Smooth muscle cell (in vitro differentiated cells): ENCODE results near the gene UGT1A3. TPM values are rescaled to one million over a fixed set of nuclear protein-coding genes. Genes with fewer than 3 reads are reported as not detected.

ENCODE experiments used
- DNase-seq: peaks from one replicate; lab custom pipeline; 2025; ENCODE audit not compliant: unreplicated experiment; lab: John Stamatoyannopoulos, UW
- H2AFZ ChIP-seq: fragments of 200-600 bp; sonication (generic); 2 replicates; pipeline ENCODE4 v1.6.0; 2016; ENCODE audit warnings: antibody characterized with exemption, low read depth, mild to moderate bottlenecking
- H3F3A ChIP-seq: fragments of 200-600 bp; sonication (generic); 2 replicates; pipeline ENCODE4 v1.6.0; 2017; ENCODE audit warnings: antibody characterized with exemption, low read depth
- H3K27ac ChIP-seq: fragments of 200-600 bp; sonication (generic); 2 replicates; pipeline ENCODE4 v1.5.1; 2016; ENCODE audit warnings: low read depth, mild to moderate bottlenecking
- H3K27me3 ChIP-seq: fragments of 200-600 bp; sonication (generic); 2 replicates; pipeline ENCODE4 v1.6.1; 2016; ENCODE audit warnings: low read depth, mild to moderate bottlenecking
- H3K36me3 ChIP-seq: fragments of 200-600 bp; sonication (generic); 2 replicates; pipeline ENCODE4 v1.5.1; 2016; ENCODE audit warnings: low read depth
- H3K4me1 ChIP-seq: fragments of 200-600 bp; sonication (generic); 2 replicates; pipeline ENCODE4 v1.5.1; 2016; ENCODE audit warnings: low read depth
- H3K4me2 ChIP-seq: fragments of 200-600 bp; sonication (generic); 2 replicates; pipeline ENCODE4 v1.6.0; 2016; ENCODE audit warnings: mild to moderate bottlenecking
- H3K4me3 ChIP-seq: fragments of 200-600 bp; sonication (generic); 2 replicates; pipeline ENCODE4 v1.5.1; 2016; ENCODE audit warnings: mild to moderate bottlenecking
- H3K79me2 ChIP-seq: fragments of 200-600 bp; sonication (generic); 2 replicates; pipeline ENCODE4 v1.6.0; 2016; ENCODE audit warnings: low read depth, mild to moderate bottlenecking
- H3K9ac ChIP-seq: fragments of 200-600 bp; sonication (generic); 2 replicates; pipeline ENCODE4 v1.6.0; 2016; ENCODE audit warnings: low read depth
- H3K9me3 ChIP-seq: fragments of 200-600 bp; sonication (generic); replicated peaks from 2 replicates; pipeline ENCODE4 v1.5.1; 2016; ENCODE audit warnings: low read depth
- H4K20me1 ChIP-seq: fragments of 200-600 bp; sonication (generic); 2 replicates; pipeline ENCODE4 v1.6.0; 2016; ENCODE audit warnings: low read depth
- WGBS: methylation state at CpG from one replicate; pipeline ENCODE4 v1.1.7; 2016; ENCODE audit warnings: low lambda C conversion rate; 5-methylcytosine and 5-hydroxymethylcytosine counted together
- polyA plus RNA-seq: library from polyadenylated mRNA; unstranded; fragments of >200 nt; fragmentation: Nextera tagmentation; extraction: Ambion mirVana; gene quantifications from 2 replicates; pipeline ENCODE4 v1.2.1, GENCODE V29; 2016
- total RNA-seq: library from RNA; depleted of rRNA; stranded (reverse); fragments of >200 nt; gene quantifications from 2 replicates; pipeline ENCODE4 v1.2.3, GENCODE V29; 2014
- TF ChIP-seq, protein P1 (sequence below): fragments of 200-600 bp; sonication (generic); IDR thresholded peaks from 2 replicates; pipeline ENCODE4 v1.5.1; 2017; ENCODE audit warnings: borderline replicate concordance, mild to moderate bottlenecking, antibody characterized with exemption; ENCODE audit not compliant: insufficient read depth, poor library complexity, severe bottlenecking

Gene UGT1A3
- total and polyA plus RNA-seq, 2 experiments from 2014 or later = not detected

DNA sequence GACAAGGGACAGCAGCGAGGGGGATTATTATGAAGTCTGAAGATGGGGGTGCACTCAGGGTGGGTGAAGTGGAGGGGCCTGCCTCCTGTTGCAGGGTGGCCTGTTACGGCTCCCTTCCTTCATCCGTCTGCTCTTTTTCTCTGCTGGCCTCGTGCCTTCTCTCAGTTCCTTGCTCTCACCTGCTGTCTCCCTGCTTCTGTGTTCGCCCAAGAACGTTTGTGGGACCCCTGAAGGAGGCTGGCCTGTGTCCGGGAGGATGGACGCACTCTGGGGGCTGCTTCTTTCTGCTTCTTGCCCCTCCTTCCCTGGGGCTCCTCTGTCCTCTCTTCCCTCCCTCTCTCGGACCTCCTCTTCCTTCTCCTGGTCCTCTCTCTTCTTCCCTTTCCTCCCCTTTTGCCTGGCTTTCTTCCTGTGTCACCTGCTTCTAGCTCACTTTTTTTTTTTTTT is 63.1 kb downstream of the UGT1A3 start:
- TF ChIP-seq, protein P1, sequence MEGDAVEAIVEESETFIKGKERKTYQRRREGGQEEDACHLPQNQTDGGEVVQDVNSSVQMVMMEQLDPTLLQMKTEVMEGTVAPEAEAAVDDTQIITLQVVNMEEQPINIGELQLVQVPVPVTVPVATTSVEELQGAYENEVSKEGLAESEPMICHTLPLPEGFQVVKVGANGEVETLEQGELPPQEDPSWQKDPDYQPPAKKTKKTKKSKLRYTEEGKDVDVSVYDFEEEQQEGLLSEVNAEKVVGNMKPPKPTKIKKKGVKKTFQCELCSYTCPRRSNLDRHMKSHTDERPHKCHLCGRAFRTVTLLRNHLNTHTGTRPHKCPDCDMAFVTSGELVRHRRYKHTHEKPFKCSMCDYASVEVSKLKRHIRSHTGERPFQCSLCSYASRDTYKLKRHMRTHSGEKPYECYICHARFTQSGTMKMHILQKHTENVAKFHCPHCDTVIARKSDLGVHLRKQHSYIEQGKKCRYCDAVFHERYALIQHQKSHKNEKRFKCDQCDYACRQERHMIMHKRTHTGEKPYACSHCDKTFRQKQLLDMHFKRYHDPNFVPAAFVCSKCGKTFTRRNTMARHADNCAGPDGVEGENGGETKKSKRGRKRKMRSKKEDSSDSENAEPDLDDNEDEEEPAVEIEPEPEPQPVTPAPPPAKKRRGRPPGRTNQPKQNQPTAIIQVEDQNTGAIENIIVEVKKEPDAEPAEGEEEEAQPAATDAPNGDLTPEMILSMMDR = no peak
- Histone ChIP-seq H4K20me1 (no peaks in the 10 kb centered on the region), H3K9ac (no peak overlapping the region), H3K4me2 (no peak overlapping the region), H3F3A (no peaks in the 10 kb centered on the region), H3K4me3 (no peak overlapping the region), H3K36me3 (no peaks in the 10 kb centered on the region), H2AFZ (no peak overlapping the region), H3K27me3 (no peaks in the 10 kb centered on the region), H3K79me2 (no peaks in the 10 kb centered on the region), H3K4me1 (no peaks in the 10 kb centered on the region), H3K9me3 (no peaks in the 10 kb centered on the region), H3K27ac (no peak overlapping the region)
- 90% methylated on average over 9 of the region's 9 CpGs for WGBS
- DNase-seq = no peak

DNA sequence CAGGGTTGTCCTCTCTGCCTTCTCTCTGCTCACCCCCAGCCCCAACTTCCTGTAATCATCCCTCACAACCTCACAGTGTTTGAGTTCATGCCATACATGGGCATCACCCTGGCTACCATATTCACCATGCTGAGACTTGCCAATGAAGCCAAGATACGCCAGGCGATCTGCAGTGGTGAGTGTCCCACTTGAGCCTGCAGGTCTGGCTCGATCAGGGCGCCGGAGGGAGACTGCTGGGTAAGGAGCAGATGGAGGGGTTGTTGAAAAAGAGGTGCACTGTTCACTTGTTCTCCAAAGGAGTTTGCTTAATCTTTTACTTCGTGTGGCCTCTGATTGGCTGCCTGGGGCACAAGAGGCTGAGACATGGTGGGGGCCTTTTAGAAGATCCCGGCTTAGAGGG is 63.9 kb downstream of the UGT1A3 start:
- Histone ChIP-seq H3K79me2 (no peaks in the 10 kb centered on the region), H3K9me3 (no peaks in the 10 kb centered on the region)
- TF ChIP-seq, protein P1 = no peak

DNA sequence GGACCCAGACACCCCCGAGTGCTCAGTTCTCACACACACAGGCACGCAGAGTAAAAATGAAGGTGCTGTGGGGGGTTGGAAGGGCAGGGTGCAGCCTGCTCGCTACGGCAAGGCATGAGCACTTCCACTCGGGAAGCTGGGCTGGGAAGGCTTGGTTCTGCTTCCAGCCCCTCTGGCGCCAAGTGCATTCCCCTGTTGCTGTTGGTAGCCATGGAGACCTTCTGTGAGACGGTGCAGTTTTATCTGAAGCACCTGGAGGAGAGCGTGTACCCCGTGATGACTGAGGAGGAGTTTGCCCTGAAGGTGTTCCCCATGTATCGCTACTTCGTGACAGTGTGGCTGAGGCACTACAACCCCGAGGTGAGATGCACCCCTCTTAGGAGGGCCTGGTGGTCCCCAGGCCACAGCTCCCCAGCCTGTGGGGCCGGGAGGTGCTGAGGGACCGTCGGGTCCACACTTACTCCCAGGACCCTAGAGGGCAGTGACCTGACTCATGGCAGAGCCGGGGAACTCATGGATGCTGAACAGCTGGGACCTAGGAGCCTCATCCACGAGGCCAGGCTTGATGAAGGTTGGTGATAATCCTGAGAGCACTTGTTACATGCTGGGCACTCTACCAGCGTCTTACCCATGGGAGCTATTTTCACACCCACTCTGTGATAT is 64.8 kb downstream of the UGT1A3 start:
- DNase-seq = no peak
- no peak overlapping the region for H2AFZ ChIP-seq
- TF ChIP-seq, protein P1 = no peak
- H3F3A ChIP-seq = no peaks in the 10 kb centered on the region
- H4K20me1 ChIP-seq = no peaks in the 10 kb centered on the region
- no peaks in the 10 kb centered on the region for H3K27me3 ChIP-seq
- WGBS = 90% methylated on average over 18 of the region's 18 CpGs
- no peaks in the 10 kb centered on the region for H3K9me3 ChIP-seq
- H3K4me1 ChIP-seq = no peaks in the 10 kb centered on the region
- no peak overlapping the region for H3K9ac ChIP-seq
- H3K4me3 ChIP-seq = no peak overlapping the region
- no peaks in the 10 kb centered on the region for H3K79me2 ChIP-seq
- no peak overlapping the region for H3K27ac ChIP-seq
- H3K4me2 ChIP-seq = no peak overlapping the region
- H3K36me3 ChIP-seq = no peaks in the 10 kb centered on the region

More for the DNA sequence above, 63.9 kb downstream of the UGT1A3 start:
- no peak overlapping the region for H2AFZ ChIP-seq
- H3K4me1 ChIP-seq = no peaks in the 10 kb centered on the region
- no peaks in the 10 kb centered on the region for H3F3A ChIP-seq
- no peak overlapping the region for H3K27ac ChIP-seq
- DNase-seq = no peak
- H3K4me2 ChIP-seq = no peak overlapping the region
- H3K4me3 ChIP-seq = no peak overlapping the region
- no peaks in the 10 kb centered on the region for H3K36me3 ChIP-seq
- 94% methylated on average over 7 of the region's 7 CpGs for WGBS
- H3K9ac ChIP-seq = no peak overlapping the region
- no peaks in the 10 kb centered on the region for H3K27me3 ChIP-seq
- no peaks in the 10 kb centered on the region for H4K20me1 ChIP-seq

DNA sequence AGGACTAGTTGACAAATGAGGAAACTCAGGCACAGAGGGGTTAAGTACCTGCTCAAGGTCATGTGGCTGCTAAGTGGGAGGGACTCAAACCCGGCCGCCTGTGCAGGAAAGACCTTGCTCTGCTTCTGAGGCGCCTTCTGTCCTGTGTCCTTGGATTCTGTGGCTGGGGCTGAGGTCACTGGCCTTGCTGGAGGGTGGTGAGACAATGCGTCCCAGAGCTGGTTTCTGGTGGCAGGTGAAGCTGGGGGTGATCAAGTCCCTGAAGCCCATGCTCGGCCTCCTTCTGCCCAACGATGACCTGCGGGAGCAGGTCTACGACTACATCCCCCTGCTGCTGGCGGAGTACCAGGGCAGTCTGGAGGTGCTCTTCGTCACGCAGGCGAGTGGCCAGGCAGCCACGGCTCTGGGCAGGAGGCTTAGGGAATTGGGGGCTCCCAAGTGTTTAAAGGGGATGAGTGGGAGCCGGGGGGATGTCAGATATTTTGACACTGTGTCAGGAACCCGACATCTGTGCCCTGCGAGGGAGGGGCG is 65.4 kb downstream of the UGT1A3 start:
- TF ChIP-seq, protein P1 = no peak
- H2AFZ ChIP-seq = no peak overlapping the region

More for the DNA sequence above, 65.4 kb downstream of the UGT1A3 start:
- Histone ChIP-seq H3K79me2 (no peaks in the 10 kb centered on the region), H3K27ac (no peak overlapping the region), H3K9me3 (no peaks in the 10 kb centered on the region), H3K9ac (no peak overlapping the region), H3K36me3 (no peaks in the 10 kb centered on the region), H3F3A (no peaks in the 10 kb centered on the region), H4K20me1 (no peaks in the 10 kb centered on the region), H3K27me3 (no peaks in the 10 kb centered on the region), H3K4me1 (no peaks in the 10 kb centered on the region), H3K4me2 (no peak overlapping the region), H3K4me3 (no peak overlapping the region)
- 93% methylated on average over 17 of the region's 17 CpGs for WGBS
- DNase-seq = no peak
